ENCODE results near the gene SPTAN1. TPM values are rescaled to one million over a fixed set of nuclear protein-coding genes. Genes with fewer than 3 reads are reported as not detected.

SPTAN1 gene
- polyA plus RNA-seq, 1 donor from 2014 or later: 287 TPM

GRCh38 chr9:128603697-128604096, 51.3 kb downstream of the SPTAN1 start:
- H3K36me3 ChIP-seq (ENCODE audit: insufficient read depth, low read length): peaks cover 8% of the 10 kb centered on the region
- no peak overlapping the region for H3K9ac ChIP-seq (ENCODE audit: low read length)
- no peak overlapping the region for H3K4me3 ChIP-seq (ENCODE audit: low read length)
- H3K27ac ChIP-seq (ENCODE audit: low read length): no peak overlapping the region
- TF ChIP-seq MXI1 (conservative IDR thresholded peaks at IDR 0.05; ENCODE audit: poor library complexity, severe bottlenecking) (no peak), REST (IDR thresholded peaks at IDR 0.05; ENCODE audit: borderline replicate concordance) (no peak)
- H3F3A ChIP-seq (ENCODE audit: insufficient read depth, low read length, poor library complexity, severe bottlenecking): no peaks in the 10 kb centered on the region
- H4K20me1 ChIP-seq (ENCODE audit: insufficient read depth): no peaks in the 10 kb centered on the region
- no peak overlapping the region for H2AFZ ChIP-seq (ENCODE audit: low read depth, low read length)
- H3K79me2 ChIP-seq (replicated peaks; ENCODE audit: insufficient read depth, low read length): no peaks in the 10 kb centered on the region
- H3K4me2 ChIP-seq (ENCODE audit: low read length): no peak overlapping the region
- no peaks in the 10 kb centered on the region for H3K9me3 ChIP-seq (ENCODE audit: low read length)
- H3K27me3 ChIP-seq (ENCODE audit: insufficient read depth, low read depth, low read length): no peaks in the 10 kb centered on the region
- no peaks in the 10 kb centered on the region for H3K9me2 ChIP-seq (ENCODE audit: insufficient read depth, low read length)

GRCh38 chr9:128607642-128608350, 55.4 kb downstream of the SPTAN1 start:
- no peaks in the 10 kb centered on the region for H3K9me2 ChIP-seq (ENCODE audit: insufficient read depth, low read length)
- H3K9ac ChIP-seq (ENCODE audit: low read length): no peak overlapping the region
- H3K4me2 ChIP-seq (ENCODE audit: low read length): no peak overlapping the region
- no peaks in the 10 kb centered on the region for H3K79me2 ChIP-seq (replicated peaks; ENCODE audit: insufficient read depth, low read length)
- H3K27ac ChIP-seq (ENCODE audit: low read length): no peak overlapping the region
- no peaks in the 10 kb centered on the region for H4K20me1 ChIP-seq (ENCODE audit: insufficient read depth)
- H3K9me3 ChIP-seq (ENCODE audit: low read length): no peaks in the 10 kb centered on the region
- H3K27me3 ChIP-seq (ENCODE audit: insufficient read depth, low read depth, low read length): no peaks in the 10 kb centered on the region
- H2AFZ ChIP-seq (ENCODE audit: low read depth, low read length): no peak overlapping the region
- H3K36me3 ChIP-seq (ENCODE audit: insufficient read depth, low read length): peaks cover 26% of the 10 kb centered on the region
- H3F3A ChIP-seq (ENCODE audit: insufficient read depth, low read length, poor library complexity, severe bottlenecking): no peaks in the 10 kb centered on the region
- TF ChIP-seq RAD21 (conservative IDR thresholded peaks at IDR 0.05) (no peak), POLR2AphosphoS5 (IDR thresholded peaks at IDR 0.05) (no peak), SMC3 (conservative IDR thresholded peaks at IDR 0.05; ENCODE audit: poor library complexity) (no peak), TAF1 (IDR thresholded peaks at IDR 0.05; ENCODE audit: low read depth) (no peak), EZH2 (IDR thresholded peaks at IDR 0.05; ENCODE audit: borderline replicate concordance, insufficient read depth, low read length, poor library complexity, severe bottlenecking) (no peak), EP300 (conservative IDR thresholded peaks at IDR 0.05; ENCODE audit: poor library complexity, severe bottlenecking) (no peak), MXI1 (conservative IDR thresholded peaks at IDR 0.05; ENCODE audit: poor library complexity, severe bottlenecking) (no peak), CTCF (IDR thresholded peaks at IDR 0.05; ENCODE audit: poor library complexity, severe bottlenecking) (no peak), REST (IDR thresholded peaks at IDR 0.05; ENCODE audit: borderline replicate concordance) (no peak)
- H3K4me3 ChIP-seq (ENCODE audit: low read length): no peak overlapping the region
